Activated CD8-positive, alpha-beta T cell treated with anti-CD3 and anti-CD28 coated beads for 36 hours (primary cell): ENCODE measurements around the gene FN3KRP. TPM values are rescaled to one million over a fixed set of nuclear protein-coding genes. Genes with fewer than 3 reads are reported as not detected.

Experiments
- ATAC-seq: fragments of 200-7000 bp; cut with Tn5 transposase; one replicate; pipeline ENCODE4 v1.10.0; 2021; ENCODE audit warnings: mild to moderate bottlenecking, moderate library complexity
- CTCF ChIA-PET: fragments of 350-600 bp; sonication (Branson Sonifier 250); formaldehyde crosslinking; loops from one replicate; lab custom pipeline; 2021; ENCODE audit warnings: antibody characterized with exemption; lab: Charles Lee
- POLR2A ChIA-PET: fragments of 350-600 bp; sonication (Branson Sonifier 250); formaldehyde crosslinking; loops from one replicate; lab custom pipeline; 2021; ENCODE audit warnings: antibody characterized with exemption; lab: Charles Lee
- DNase-seq: peaks from one replicate; pipeline ENCODE4 v3.0.0-alpha.2; 2020
- H3K27ac Mint-ChIP-seq: one replicate; pipeline ENCODE4 v1.8.0; 2021; ENCODE audit warnings: mild to moderate bottlenecking, mixed read lengths
- H3K27me3 Mint-ChIP-seq: one replicate; pipeline ENCODE4 v1.8.0; 2021; ENCODE audit warnings: mixed read lengths
- H3K36me3 Mint-ChIP-seq: one replicate; pipeline ENCODE4 v1.8.0; 2021; ENCODE audit warnings: low read depth, mixed read lengths
- H3K4me1 Mint-ChIP-seq: one replicate; pipeline ENCODE4 v1.8.0; 2021; ENCODE audit warnings: low read depth, mixed read lengths
- H3K4me3 Mint-ChIP-seq: one replicate; pipeline ENCODE4 v1.8.0; 2021; ENCODE audit warnings: mild to moderate bottlenecking, moderate library complexity, mixed read lengths
- H3K9me3 Mint-ChIP-seq: one replicate; pipeline ENCODE4 v1.8.0; 2021; ENCODE audit warnings: mixed read lengths
- intact Hi-C: fragments of 100-400 bp; cut with micrococcal nuclease; formaldehyde crosslinking; loops from one replicate; pipeline ENCODE4 v1.10.0; 2022
- microRNA-seq: library from miRNA; unstranded; fragments of <30 nt; microRNA quantifications from one replicate; pipeline ENCODE4 v1.2.0, GENCODE V29; 2022; ENCODE audit warnings: borderline microRNAs expressed, borderline replicate concordance
- total RNA-seq, 2 experiments: library from RNA; stranded (reverse); gene quantifications; one replicate each; pipeline ENCODE4 v1.2.3, GENCODE V29; 2021
- TF ChIP-seq, protein P1 (sequence below): fragments of 200-600 bp; IDR thresholded peaks from one replicate; pipeline ENCODE4 v1.8.0; 2022; ENCODE audit warnings: antibody characterized with exemption, mild to moderate bottlenecking

FN3KRP gene
- total RNA-seq, 2 experiments from 2014 or later = 28.3 to 32.8 TPM

DNA sequence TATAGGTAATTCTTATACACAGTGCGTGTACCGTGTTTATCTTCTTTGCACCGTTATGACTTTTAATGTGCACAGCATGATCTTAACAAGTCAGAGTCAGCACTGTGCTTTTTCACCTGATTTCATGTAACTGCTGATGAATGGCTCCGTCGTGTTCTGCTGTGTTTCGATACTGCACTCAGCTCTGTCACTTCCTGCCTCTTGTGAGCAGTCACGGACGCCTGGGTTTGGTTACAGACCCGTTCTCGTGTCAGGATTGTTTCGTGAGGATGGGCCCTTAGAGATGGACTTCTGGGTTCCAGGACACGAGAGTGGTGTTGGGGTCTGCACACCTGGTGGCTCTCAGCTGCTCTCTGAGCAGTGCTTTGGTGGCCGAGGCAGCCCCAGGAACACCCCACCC, 59.9 kb downstream of the FN3KRP start:
- Mint-ChIP-seq H3K4me1 (peaks cover 21% of the 10 kb centered on the region), H3K4me3 (no peak overlapping the region), H3K27me3 (no peaks in the 10 kb centered on the region), H3K9me3 (no peaks in the 10 kb centered on the region), H3K27ac (peak overlapping the region; percentile 52), H3K36me3 (peaks cover 21% of the 10 kb centered on the region)
- peak; percentile 48 for DNase-seq
- TF ChIP-seq, protein P1, sequence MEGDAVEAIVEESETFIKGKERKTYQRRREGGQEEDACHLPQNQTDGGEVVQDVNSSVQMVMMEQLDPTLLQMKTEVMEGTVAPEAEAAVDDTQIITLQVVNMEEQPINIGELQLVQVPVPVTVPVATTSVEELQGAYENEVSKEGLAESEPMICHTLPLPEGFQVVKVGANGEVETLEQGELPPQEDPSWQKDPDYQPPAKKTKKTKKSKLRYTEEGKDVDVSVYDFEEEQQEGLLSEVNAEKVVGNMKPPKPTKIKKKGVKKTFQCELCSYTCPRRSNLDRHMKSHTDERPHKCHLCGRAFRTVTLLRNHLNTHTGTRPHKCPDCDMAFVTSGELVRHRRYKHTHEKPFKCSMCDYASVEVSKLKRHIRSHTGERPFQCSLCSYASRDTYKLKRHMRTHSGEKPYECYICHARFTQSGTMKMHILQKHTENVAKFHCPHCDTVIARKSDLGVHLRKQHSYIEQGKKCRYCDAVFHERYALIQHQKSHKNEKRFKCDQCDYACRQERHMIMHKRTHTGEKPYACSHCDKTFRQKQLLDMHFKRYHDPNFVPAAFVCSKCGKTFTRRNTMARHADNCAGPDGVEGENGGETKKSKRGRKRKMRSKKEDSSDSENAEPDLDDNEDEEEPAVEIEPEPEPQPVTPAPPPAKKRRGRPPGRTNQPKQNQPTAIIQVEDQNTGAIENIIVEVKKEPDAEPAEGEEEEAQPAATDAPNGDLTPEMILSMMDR = no peak
- intact Hi-C loops = no loop called here
- peak; percentile 78 for ATAC-seq
- ChIA-PET CTCF (interaction anchor here (1.5 to 6.1 kb wide), 4 partner anchors 21 to 149 kb away, joined by 4 to 26 read pairs (median 8); no protein-coding TSS in a partner anchor), POLR2A (no interaction called here)

Small RNAs within 50 kb of the gene (microRNA-seq; reads per million reads assigned to microRNA genes)
- 1.2 reads per million for gene MIR4525

Other genes starting within 250 kb of the FN3KRP start
- 10 to 100 TPM; 55.6 to 59.5 TPM for gene FOXK2, start 197.0 kb upstream of the FN3KRP start, total RNA-seq
- 100 to 1,000 TPM; 127 to 132 TPM for gene WDR45B, start 68.3 kb upstream of the FN3KRP start, total RNA-seq
- 1 to 10 TPM; 1.6 to 3.4 TPM for gene RAB40B, start 18.0 kb upstream of the FN3KRP start, total RNA-seq
- gene FN3K, start 18.9 kb downstream of the FN3KRP start, total RNA-seq = 1 to 10 TPM in 1 of 2 experiments, under 1 TPM in 1; 0.96 to 1.2 TPM
- 10 to 100 TPM; 77.8 to 85.8 TPM for gene TBCD, start 35.4 kb downstream of the FN3KRP start, total RNA-seq
- not detected for gene ZNF750, start 123.3 kb downstream of the FN3KRP start, total RNA-seq